GM23248 (cell line): ENCODE data around the gene ARHGAP24. TPM values are rescaled to one million over a fixed set of nuclear protein-coding genes. Genes with fewer than 3 reads are reported as not detected.
A peak's percentile ranks its signal among the peaks of the same experiment; 100 is the strongest.

ENCODE experiments used
- DNase-seq: peaks from one replicate; pipeline ENCODE4 v3.0.0-alpha.2; 2015
- H2AFZ ChIP-seq: fragments of 200-600 bp; sonication (generic); 2 replicates; pipeline ENCODE4 v1.6.1; 2016; ENCODE audit warnings: antibody characterized with exemption
- H3F3A ChIP-seq: fragments of 200-600 bp; sonication (generic); 2 replicates; pipeline ENCODE4 v1.6.1; 2016; ENCODE audit warnings: mild to moderate bottlenecking, antibody characterized with exemption, mixed run types; ENCODE audit not compliant: insufficient read depth
- H3K27ac ChIP-seq: fragments of 200-600 bp; sonication (generic); 2 replicates; pipeline ENCODE4 v1.5.1; 2016; ENCODE audit warnings: mild to moderate bottlenecking
- H3K27me3 ChIP-seq: fragments of 200-600 bp; sonication (generic); replicated peaks from 2 replicates; pipeline ENCODE4 v1.6.1; 2016; ENCODE audit warnings: mild to moderate bottlenecking; ENCODE audit not compliant: insufficient read depth
- H3K36me3 ChIP-seq: fragments of 200-600 bp; sonication (generic); 2 replicates; pipeline ENCODE4 v1.6.1; 2016; ENCODE audit warnings: low read depth, mild to moderate bottlenecking
- H3K4me1 ChIP-seq: fragments of 200-600 bp; sonication (generic); 2 replicates; pipeline ENCODE4 v1.6.1; 2016; ENCODE audit warnings: mild to moderate bottlenecking; ENCODE audit not compliant: insufficient read depth
- H3K4me2 ChIP-seq: fragments of 200-600 bp; sonication (generic); one replicate; pipeline ENCODE4 v1.6.1; 2016; ENCODE audit warnings: mild to moderate bottlenecking; ENCODE audit not compliant: unreplicated experiment
- H3K4me3 ChIP-seq: fragments of 200-600 bp; sonication (generic); 2 replicates; pipeline ENCODE4 v1.5.1; 2016; ENCODE audit warnings: mild to moderate bottlenecking
- H3K79me2 ChIP-seq: fragments of 200-600 bp; sonication (generic); 2 replicates; pipeline ENCODE4 v1.6.1; 2016; ENCODE audit warnings: mild to moderate bottlenecking; ENCODE audit not compliant: insufficient read depth
- H3K9ac ChIP-seq: fragments of 200-600 bp; sonication (generic); 2 replicates; pipeline ENCODE4 v1.6.1; 2016; ENCODE audit warnings: mild to moderate bottlenecking
- H3K9me2 ChIP-seq: fragments of 200-600 bp; sonication (generic); 2 replicates; pipeline ENCODE4 v1.6.1; 2016; ENCODE audit warnings: mixed run types, mild to moderate bottlenecking, moderate library complexity; ENCODE audit not compliant: insufficient read depth
- H3K9me3 ChIP-seq: fragments of 200-600 bp; sonication (generic); one replicate; pipeline ENCODE4 v1.6.1; 2017; ENCODE audit warnings: low read depth
- H4K20me1 ChIP-seq: fragments of 200-600 bp; sonication (generic); 2 replicates; pipeline ENCODE4 v1.6.0; 2016; ENCODE audit not compliant: insufficient read depth
- EZH2 ChIP-seq: fragments of 200-600 bp; sonication (generic); IDR thresholded peaks from 2 replicates; pipeline ENCODE4 v1.6.1; 2018; ENCODE audit warnings: antibody characterized with exemption, mild to moderate bottlenecking; ENCODE audit not compliant: insufficient read depth, poor library complexity, severe bottlenecking
- EZH2phosphoT487 ChIP-seq: fragments of 200-600 bp; sonication (generic); IDR thresholded peaks from 2 replicates; pipeline ENCODE4 v1.6.1; 2018; ENCODE audit warnings: antibody characterized with exemption, moderate library complexity, mild to moderate bottlenecking, low read depth; ENCODE audit not compliant: insufficient read depth
- WGBS, 2 experiments: methylation state at CpG; one replicate each; pipeline ENCODE4 v1.1.6; 2015 to 2017; ENCODE audit warnings: low lambda C conversion rate in 2 of 2, low coverage in 1 of 2; ENCODE audit errors: missing lambda C conversion rate in 2 of 2; 5-methylcytosine and 5-hydroxymethylcytosine counted together
- in situ Hi-C: fragments of 300-500 bp; cut with MboI; formaldehyde crosslinking; loops from 2 replicates; pipeline ENCODE4 v1.15.0; 2020
- polyA plus RNA-seq: library from polyadenylated mRNA; unstranded; fragments of >200 nt; fragmentation: Nextera tagmentation; extraction: Ambion mirVana; gene quantifications from 2 replicates; pipeline ENCODE4 v1.2.1, GENCODE V29; 2016
- total RNA-seq: library from RNA; depleted of rRNA; stranded (reverse); fragments of >200 nt; shearing (Covaris generic); gene quantifications from 2 replicates; pipeline ENCODE4 v1.2.3, GENCODE V29; 2014

Gene ARHGAP24
- total and polyA plus RNA-seq, 2 experiments from 2014 or later: 24.1 to 31.6 TPM

- 0 out of 2 replicates have a peak overlapping the region, but pooled peaks have one; percentile 16 for H3K4me3 ChIP-seq
- H3K36me3 ChIP-seq: no peaks in the 10 kb centered on the region
- no peaks in the 10 kb centered on the region for H4K20me1 ChIP-seq
- no peaks in the 10 kb centered on the region for H3K79me2 ChIP-seq
- no peaks in the 10 kb centered on the region for H3K9me2 ChIP-seq
- H3K4me1 ChIP-seq: peaks cover 39% of the 10 kb centered on the region
- H3K4me2 ChIP-seq: peak overlapping the region; percentile 54
- peaks cover 26% of the 10 kb centered on the region for H3F3A ChIP-seq
- no peaks in the 10 kb centered on the region for H3K9me3 ChIP-seq
- DNase-seq: peak; percentile 45
- in situ Hi-C loops: no loop called here
- no peak for TF ChIP-seq EZH2phosphoT487
- TF ChIP-seq EZH2: no peak
- peak overlapping the region; percentile 7; the same call in 1 of the 2 replicates for H3K27ac ChIP-seq
- no peaks in the 10 kb centered on the region for H3K27me3 ChIP-seq
- H2AFZ ChIP-seq: no peak overlapping the region
- 61% methylated on average over 1 of the region's 1 CpG for WGBS, 2 experiments
- H3K9ac ChIP-seq: no peak overlapping the region
Observed at GRCh38 chr4:85717351-85717750, 242.4 kb downstream of the ARHGAP24 start.

GRCh38 chr4:85717847-85718246 lies 242.9 kb downstream of the ARHGAP24 start:
- H3K27me3 ChIP-seq: no peaks in the 10 kb centered on the region
- H3K79me2 ChIP-seq: no peaks in the 10 kb centered on the region
- H3K4me2 ChIP-seq: peak overlapping the region; percentile 54
- no peaks in the 10 kb centered on the region for H3K9me3 ChIP-seq
- no peaks in the 10 kb centered on the region for H4K20me1 ChIP-seq
- 0 out of 2 replicates have a peak overlapping the region, but pooled peaks have one; percentile 16 for H3K4me3 ChIP-seq
- peak overlapping the region; percentile 7; the same call in 1 of the 2 replicates for H3K27ac ChIP-seq
- no peak overlapping the region for H3K9ac ChIP-seq
- TF ChIP-seq EZH2phosphoT487 (no peak), EZH2 (no peak)
- no peak overlapping the region for H2AFZ ChIP-seq
- DNase-seq: peak; percentile 38
- no peaks in the 10 kb centered on the region for H3K36me3 ChIP-seq
- H3K9me2 ChIP-seq: no peaks in the 10 kb centered on the region
- in situ Hi-C loops: no loop called here
- 0 to 1% methylated on average over 2 of the region's 2 CpGs for WGBS, 2 experiments
- peaks cover 44% of the 10 kb centered on the region for H3K4me1 ChIP-seq
- peaks cover 30% of the 10 kb centered on the region for H3F3A ChIP-seq

GRCh38 chr4:85720735-85721134 lies 245.8 kb downstream of the ARHGAP24 start:
- Histone ChIP-seq H3K27me3 (no peaks in the 10 kb centered on the region), H3K4me2 (no peak overlapping the region), H3K9me3 (no peaks in the 10 kb centered on the region), H3K27ac (no peak overlapping the region), H3K9me2 (no peaks in the 10 kb centered on the region), H4K20me1 (no peaks in the 10 kb centered on the region), H3F3A (peaks cover 42% of the 10 kb centered on the region), H3K4me1 (peaks cover 68% of the 10 kb centered on the region), H3K9ac (no peak overlapping the region), H3K4me3 (no peak overlapping the region), H3K79me2 (no peaks in the 10 kb centered on the region), H3K36me3 (no peaks in the 10 kb centered on the region), H2AFZ (no peak overlapping the region)
- in situ Hi-C loops: no loop called here
- TF ChIP-seq EZH2phosphoT487 (no peak), EZH2 (no peak)
- WGBS, 2 experiments: 66 to 67% methylated on average over 3 of the region's 3 CpGs
- DNase-seq: peak; percentile 62

- peak overlapping the region; percentile 38; the same call in 1 of the 2 replicates for H3K27ac ChIP-seq
- no peaks in the 10 kb centered on the region for H4K20me1 ChIP-seq
- no peaks in the 10 kb centered on the region for H3K36me3 ChIP-seq
- H3K9me3 ChIP-seq: no peaks in the 10 kb centered on the region
- no peaks in the 10 kb centered on the region for H3K79me2 ChIP-seq
- H3F3A ChIP-seq: peaks cover 26% of the 10 kb centered on the region
- no peaks in the 10 kb centered on the region for H3K27me3 ChIP-seq
- 71 to 80% methylated on average over 3 of the region's 3 CpGs for WGBS, 2 experiments
- peaks cover 62% of the 10 kb centered on the region for H3K4me1 ChIP-seq
- H3K4me2 ChIP-seq: peak overlapping the region; percentile 76
- H2AFZ ChIP-seq: no peak overlapping the region
- DNase-seq: no peak
- TF ChIP-seq EZH2 (no peak), EZH2phosphoT487 (no peak)
- no peak overlapping the region for H3K4me3 ChIP-seq
- H3K9ac ChIP-seq: no peak overlapping the region
- in situ Hi-C loops: no loop called here
- no peaks in the 10 kb centered on the region for H3K9me2 ChIP-seq
Observed at GRCh38 chr4:85722401-85722800, 247.5 kb downstream of the ARHGAP24 start.

GRCh38 chr4:85722807-85723206 lies 247.9 kb downstream of the ARHGAP24 start:
- TF ChIP-seq EZH2 (no peak), EZH2phosphoT487 (no peak)
- Histone ChIP-seq H3K4me1 (peaks cover 58% of the 10 kb centered on the region), H2AFZ (no peak overlapping the region), H4K20me1 (no peaks in the 10 kb centered on the region), H3K9ac (no peak overlapping the region), H3K36me3 (no peaks in the 10 kb centered on the region), H3K79me2 (no peaks in the 10 kb centered on the region), H3K27me3 (no peaks in the 10 kb centered on the region), H3K9me3 (no peaks in the 10 kb centered on the region), H3F3A (peaks cover 22% of the 10 kb centered on the region), H3K4me3 (peak overlapping the region; percentile 22; the same call in 1 of the 2 replicates), H3K4me2 (peak overlapping the region; percentile 76), H3K27ac (peak overlapping the region; percentile 38), H3K9me2 (no peaks in the 10 kb centered on the region)
- peak; percentile 80 for DNase-seq
- in situ Hi-C loops: no loop called here
- 0 to 9% methylated on average over 2 of the region's 2 CpGs for WGBS, 2 experiments
